Measurements from ENCODE around the gene PTP4A2. TPM values are rescaled to one million over a fixed set of nuclear protein-coding genes. Genes with fewer than 3 reads are reported as not detected.
"Not testable (repeated sequence)": the region's sequence is repeated elsewhere in the genome, so short reads cannot be mapped to it uniquely, and the experiment has no call there.

The PTP4A2 gene
- total and polyA plus RNA-seq, 9 donors, result 92.5 to 366 (median 246) TPM

GRCh38 chr1:31954607-31955283, 16.6 kb upstream of the PTP4A2 start:
- Histone ChIP-seq H3K4me1 (ENCODE audit: insufficient read depth) (peaks cover 9% of the 10 kb centered on the region), H3K4me3 (no peak overlapping the region), H3K9me3 (no peaks in the 10 kb centered on the region), H3K27me3 (no peaks in the 10 kb centered on the region), H3K36me3 (no peaks in the 10 kb centered on the region), H3K27ac (peak overlapping the region; percentile 87 to 98)
- 4 to 10% (median 5%) methylated on average over 6 of the region's 6 CpGs for WGBS, 3 donors
- intact Hi-C loops (cut with DNase I), result no loop called here
- peak; percentile 79 for TF ChIP-seq POLR2A (IDR thresholded peaks at IDR 0.05)
- no peak for TF ChIP-seq CTCF (IDR thresholded peaks at IDR 0.05)
- TF ChIP-seq EP300 (IDR thresholded peaks at IDR 0.05), result peak; percentile 89
- peak; percentile 89 to 95 (median 90) for DNase-seq

DNA sequence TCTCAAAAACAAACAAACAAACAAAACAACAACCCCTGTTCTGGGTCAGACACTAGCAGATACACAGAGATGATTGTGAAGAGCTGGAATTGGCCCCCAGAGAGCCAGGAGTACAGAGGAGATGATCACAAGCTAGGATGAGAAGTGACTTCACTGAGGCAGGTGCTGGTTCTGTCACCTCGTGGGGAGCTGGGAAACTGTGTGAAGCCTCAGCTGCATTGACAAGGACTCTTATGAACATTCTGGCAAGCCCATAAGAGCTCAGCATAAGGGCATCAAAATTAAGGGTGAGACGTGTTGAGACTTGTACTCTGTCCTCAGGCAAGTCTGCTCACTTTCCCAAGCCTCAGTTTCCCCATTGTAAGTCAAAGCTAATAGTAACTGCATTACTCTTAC, 14.7 kb upstream of the PTP4A2 start:
- peaks cover 9% of the 10 kb centered on the region for H3K4me1 ChIP-seq (ENCODE audit: insufficient read depth)
- no peaks in the 10 kb centered on the region for H3K27me3 ChIP-seq
- no peak overlapping the region for H3K27ac ChIP-seq
- H3K4me3 ChIP-seq, result no peak overlapping the region
- DNase-seq, result no peak
- TF ChIP-seq EP300 (IDR thresholded peaks at IDR 0.05), result no peak
- no peak for TF ChIP-seq POLR2A (IDR thresholded peaks at IDR 0.05)
- no peak for TF ChIP-seq CTCF (IDR thresholded peaks at IDR 0.05)
- 65 to 78% (median 69%) methylated on average over 2 of the region's 2 CpGs for WGBS, 3 donors
- H3K36me3 ChIP-seq, result no peaks in the 10 kb centered on the region
- H3K9me3 ChIP-seq, result no peaks in the 10 kb centered on the region
- intact Hi-C loops (cut with DNase I), result no loop called here

DNA sequence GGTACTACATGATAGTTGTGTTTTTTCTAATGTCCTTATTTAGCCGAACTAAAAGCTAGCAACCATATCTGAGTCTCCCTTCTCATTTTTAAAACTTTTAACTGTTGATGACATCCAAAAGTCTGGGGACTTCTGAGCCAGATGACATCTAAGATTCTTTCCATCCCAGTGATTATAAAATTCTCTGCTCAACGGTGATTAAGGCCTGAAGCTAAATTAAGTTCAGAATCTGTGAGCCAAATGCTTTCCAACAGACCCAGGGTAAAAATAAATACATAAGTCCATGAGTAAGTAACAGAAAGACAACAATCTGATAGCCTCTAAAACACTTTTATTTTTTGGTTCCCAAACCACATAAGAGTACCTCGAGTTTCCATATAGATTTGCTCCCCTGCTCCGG, 13.1 kb upstream of the PTP4A2 start:
- Histone ChIP-seq H3K4me3 (no peak overlapping the region), H3K36me3 (no peaks in the 10 kb centered on the region), H3K27me3 (no peaks in the 10 kb centered on the region), H3K27ac (no peak overlapping the region), H3K4me1 (ENCODE audit: insufficient read depth) (peaks cover 9% of the 10 kb centered on the region), H3K9me3 (no peaks in the 10 kb centered on the region)
- 40 to 54% (median 42%) methylated on average over 4 of the region's 4 CpGs for WGBS, 3 donors
- no peak for TF ChIP-seq EP300 (IDR thresholded peaks at IDR 0.05)
- no peak for TF ChIP-seq POLR2A (IDR thresholded peaks at IDR 0.05)
- no peak for TF ChIP-seq CTCF (IDR thresholded peaks at IDR 0.05)
- no peak for DNase-seq
- intact Hi-C loops (cut with DNase I), result no loop called here

DNA sequence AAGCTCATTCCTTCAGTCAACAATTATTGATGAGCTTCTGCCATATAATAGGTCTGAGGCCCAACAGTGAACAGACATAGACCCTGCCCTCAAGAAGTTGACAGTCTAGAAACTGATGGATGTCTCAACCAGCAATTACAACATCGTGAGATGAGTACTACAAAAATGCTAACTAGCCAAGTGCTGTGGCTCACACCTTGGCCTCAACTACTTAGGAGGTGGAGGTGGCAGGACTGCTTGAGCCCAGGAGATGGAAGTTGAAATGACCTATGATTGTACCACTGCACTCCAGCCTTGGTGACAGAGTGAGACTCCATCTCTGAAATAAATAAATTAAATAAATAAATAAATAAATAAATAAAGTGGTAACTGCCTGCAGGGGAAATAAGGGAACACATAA, 11.7 kb upstream of the PTP4A2 start:
- Histone ChIP-seq H3K27ac (no peak overlapping the region), H3K27me3 (no peaks in the 10 kb centered on the region), H3K36me3 (no peaks in the 10 kb centered on the region), H3K9me3 (no peaks in the 10 kb centered on the region), H3K4me3 (no peak overlapping the region), H3K4me1 (ENCODE audit: insufficient read depth) (peaks cover 4% of the 10 kb centered on the region)
- DNase-seq, result no peak
- intact Hi-C loops (cut with DNase I), result no loop called here
- TF ChIP-seq POLR2A (IDR thresholded peaks at IDR 0.05), result no peak
- TF ChIP-seq EP300 (IDR thresholded peaks at IDR 0.05), result no peak
- TF ChIP-seq CTCF (IDR thresholded peaks at IDR 0.05), result no peak
- 85 to 100% (median 94%) methylated on average over 1 of the region's 1 CpG for WGBS, 3 donors

GRCh38 chr1:31945677-31946076, 7.5 kb upstream of the PTP4A2 start:
- H3K4me3 ChIP-seq; H3K9me3 ChIP-seq; H3K27me3 ChIP-seq; intact Hi-C loops (cut with DNase I); H3K36me3 ChIP-seq; H3K4me1 ChIP-seq (ENCODE audit: insufficient read depth): not testable (repeated sequence)
- peak overlapping the region; percentile 94 to 96 for H3K27ac ChIP-seq
- 95 to 98% (median 97%) methylated on average over 10 of the region's 10 CpGs for WGBS, 3 donors
- peak in 1 of 5 donors; percentile 13 for DNase-seq
